Gastrocnemius medialis (tissue), 4 donors: ENCODE results near the gene KPNA6. TPM values are rescaled to one million over a fixed set of nuclear protein-coding genes. Genes with fewer than 3 reads are reported as not detected.
"Not testable (repeated sequence)": the region's sequence is repeated elsewhere in the genome, so short reads cannot be mapped to it uniquely, and the experiment has no call there.

Experiments used
- ATAC-seq, 2 donors: fragments of 150-250 bp; one replicate each; pipeline ENCODE4 v1.9.1; 2016
- DNase-seq, 2 donors: peaks; one replicate each; pipeline ENCODE4 v3.0.0-alpha.2; 2019
- H3K27ac ChIP-seq, 4 donors: fragments of 200-600 bp; sonication (generic); 1 replicate in 1 of 4; 2 replicates in 3 of 4; pipeline ENCODE4 v1.5.1; 2016 to 2018; ENCODE audit warnings: mild to moderate bottlenecking in 2 of 4, moderate library complexity in 1 of 4
- H3K27me3 ChIP-seq, 3 donors: fragments of 200-600 bp; sonication (generic) in 2 of 3; 1 replicate in 1 of 3; 2 replicates in 2 of 3; pipeline versions ENCODE4 v1.5.1 to v1.6.0; 2016 to 2019; ENCODE audit warnings: mild to moderate bottlenecking in 1 of 3, moderate library complexity in 1 of 3
- H3K36me3 ChIP-seq, 2 donors: fragments of 200-600 bp; sonication (generic) in 1 of 2; one replicate each; pipeline ENCODE4 v1.5.1; 2017 to 2018
- H3K4me1 ChIP-seq, 2 donors: fragments of 200-600 bp; sonication (generic) in 1 of 2; one replicate each; pipeline ENCODE4 v1.5.1; 2016 to 2017; ENCODE audit warnings: mild to moderate bottlenecking in 2 of 2
- H3K4me3 ChIP-seq, 4 donors: fragments of 200-600 bp; sonication (generic) in 3 of 4; 1 replicate in 1 of 4; 2 replicates in 3 of 4; pipeline ENCODE4 v1.5.1; 2016 to 2019; ENCODE audit warnings: mild to moderate bottlenecking in 2 of 4
- H3K9me3 ChIP-seq, 3 donors: fragments of 200-600 bp; sonication (generic) in 2 of 3; 1 replicate in 1 of 3; 2 replicates in 2 of 3; pipeline ENCODE4 v1.5.1; 2016 to 2019
- POLR2A ChIP-seq, 2 donors: fragments of 450-650 bp; IDR thresholded peaks; one replicate each; pipeline ENCODE4 v1.6.1; 2017; ENCODE audit warnings: antibody characterized with exemption in 2 of 2, mild to moderate bottlenecking in 2 of 2, moderate library complexity in 2 of 2
- in situ Hi-C, 4 donors: fragments of 200-750 bp; cut with MboI; loops; one replicate each; pipeline versions ENCODE4 v1.15.0 to v1.8.0; 2017; ENCODE audit warnings: low sequenced_read_pairs in 4 of 4
- intact Hi-C: fragments of 100-400 bp; cut with DNase I; formaldehyde crosslinking; loops from one replicate; pipeline ENCODE4 v1.15.1; 2023; ENCODE audit warnings: low total_unique reads
- total RNA-seq, 4 donors: library from RNA; depleted of rRNA; stranded (reverse); fragments of >200 nt; gene quantifications; one replicate each; pipeline versions ENCODE4 v1.1.0 to v1.2.3, GENCODE V29; 2016
- TF ChIP-seq, protein P1 (sequence below), 5 experiments: fragments of 450-650 bp in 3 of 5; fragments of 200-600 bp in 2 of 5; sonication (generic) in 2 of 5; IDR thresholded peaks in 4 of 5; conservative IDR thresholded peaks in 1 of 5; 1 replicate in 4 of 5; 2 replicates in 1 of 5; pipeline ENCODE4 v1.5.1; 2016 to 2019; ENCODE audit warnings: antibody characterized with exemption in 5 of 5, mild to moderate bottlenecking in 3 of 5, moderate library complexity in 3 of 5

The KPNA6 gene
- total RNA-seq, 4 donors from 2014 or later, result 67.3 to 80.7 (median 74.4) TPM

DNA sequence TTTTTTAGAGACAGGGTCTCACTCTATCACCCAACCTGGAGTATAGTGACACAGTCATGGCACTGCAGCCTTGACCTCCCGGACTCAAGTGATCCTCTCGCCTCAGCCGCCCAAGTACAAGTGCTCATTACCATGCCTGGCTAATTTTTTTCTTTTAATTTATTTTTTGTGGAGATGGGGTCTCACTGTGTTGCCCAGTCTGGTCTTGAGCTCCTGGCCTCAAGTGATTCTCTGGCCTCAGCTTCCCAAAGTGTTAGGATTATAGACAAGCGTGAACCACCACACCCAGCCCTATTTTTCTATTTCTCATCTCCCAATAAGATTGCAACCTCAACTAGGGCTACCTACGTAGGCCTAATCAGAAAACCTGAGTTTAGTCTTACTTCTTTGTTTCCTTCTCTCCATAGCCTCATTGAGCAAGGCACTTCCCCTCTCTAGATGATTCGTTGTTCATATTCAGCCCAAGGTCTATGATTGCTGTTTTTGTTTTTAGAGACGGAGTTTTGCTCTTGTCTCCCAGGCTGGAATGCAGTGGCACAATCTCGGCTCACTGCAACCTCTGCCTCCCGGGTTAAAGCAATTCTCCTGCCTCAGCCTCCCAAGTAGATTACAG is 1.1 kb upstream of the KPNA6 start:
- H3K27ac ChIP-seq, result peak overlapping the region in 1 of 4 donors; percentile 99
- H3K4me1 ChIP-seq, result peaks cover 30 to 33% of the 10 kb centered on the region in 2 donors
- TF ChIP-seq, protein P1, sequence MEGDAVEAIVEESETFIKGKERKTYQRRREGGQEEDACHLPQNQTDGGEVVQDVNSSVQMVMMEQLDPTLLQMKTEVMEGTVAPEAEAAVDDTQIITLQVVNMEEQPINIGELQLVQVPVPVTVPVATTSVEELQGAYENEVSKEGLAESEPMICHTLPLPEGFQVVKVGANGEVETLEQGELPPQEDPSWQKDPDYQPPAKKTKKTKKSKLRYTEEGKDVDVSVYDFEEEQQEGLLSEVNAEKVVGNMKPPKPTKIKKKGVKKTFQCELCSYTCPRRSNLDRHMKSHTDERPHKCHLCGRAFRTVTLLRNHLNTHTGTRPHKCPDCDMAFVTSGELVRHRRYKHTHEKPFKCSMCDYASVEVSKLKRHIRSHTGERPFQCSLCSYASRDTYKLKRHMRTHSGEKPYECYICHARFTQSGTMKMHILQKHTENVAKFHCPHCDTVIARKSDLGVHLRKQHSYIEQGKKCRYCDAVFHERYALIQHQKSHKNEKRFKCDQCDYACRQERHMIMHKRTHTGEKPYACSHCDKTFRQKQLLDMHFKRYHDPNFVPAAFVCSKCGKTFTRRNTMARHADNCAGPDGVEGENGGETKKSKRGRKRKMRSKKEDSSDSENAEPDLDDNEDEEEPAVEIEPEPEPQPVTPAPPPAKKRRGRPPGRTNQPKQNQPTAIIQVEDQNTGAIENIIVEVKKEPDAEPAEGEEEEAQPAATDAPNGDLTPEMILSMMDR (IDR thresholded peaks at IDR 0.05 in 4 of 5, conservative IDR thresholded peaks at IDR 0.05 in 1 of 5), result no peak
- no peak for TF ChIP-seq POLR2A (IDR thresholded peaks at IDR 0.05)
- peak overlapping the region in 2 of 4 donors; percentile 98 for H3K4me3 ChIP-seq
- H3K27me3 ChIP-seq, result no peaks in the 10 kb centered on the region
- H3K36me3 ChIP-seq, result peaks cover 0 to 7% of the 10 kb centered on the region in 2 donors
- H3K9me3 ChIP-seq, result no peaks in the 10 kb centered on the region
- in situ Hi-C loops (no loop called here), intact Hi-C loops (loop anchor here (1.0 to 10.0 kb wide), 4 partner anchors 33 to 136 kb away; partner anchors contain the start of genes EIF3I, TMEM234 and TXLNA)
- DNase-seq, result no peak
- no peak for ATAC-seq

- in situ Hi-C loops (no loop called here), intact Hi-C loops (no loop called here)
- H3K4me1 ChIP-seq, result peaks cover 44 to 50% of the 10 kb centered on the region in 2 donors
- no peaks in the 10 kb centered on the region for H3K9me3 ChIP-seq
- H3K36me3 ChIP-seq, result no peaks in the 10 kb centered on the region
- TF ChIP-seq, protein P1 (IDR thresholded peaks at IDR 0.05 in 4 of 5, conservative IDR thresholded peaks at IDR 0.05 in 1 of 5), result no peak
- no peak for TF ChIP-seq POLR2A (IDR thresholded peaks at IDR 0.05)
- no peak overlapping the region for H3K4me3 ChIP-seq
- DNase-seq (no peak), ATAC-seq (no peak)
- H3K27me3 ChIP-seq, result no peaks in the 10 kb centered on the region
- H3K27ac ChIP-seq, result peak overlapping the region in 3 of 4 donors; percentile 94 to 99 (median 94)
Observed at GRCh38 chr1:32111040-32111623, 3.3 kb downstream of the KPNA6 start.

GRCh38 chr1:32111789-32112188 is 3.9 kb downstream of the KPNA6 start:
- in situ Hi-C loops, result no loop called here
- intact Hi-C loops, result no loop called here
- peaks cover 51 to 55% of the 10 kb centered on the region in 2 donors for H3K4me1 ChIP-seq

DNA sequence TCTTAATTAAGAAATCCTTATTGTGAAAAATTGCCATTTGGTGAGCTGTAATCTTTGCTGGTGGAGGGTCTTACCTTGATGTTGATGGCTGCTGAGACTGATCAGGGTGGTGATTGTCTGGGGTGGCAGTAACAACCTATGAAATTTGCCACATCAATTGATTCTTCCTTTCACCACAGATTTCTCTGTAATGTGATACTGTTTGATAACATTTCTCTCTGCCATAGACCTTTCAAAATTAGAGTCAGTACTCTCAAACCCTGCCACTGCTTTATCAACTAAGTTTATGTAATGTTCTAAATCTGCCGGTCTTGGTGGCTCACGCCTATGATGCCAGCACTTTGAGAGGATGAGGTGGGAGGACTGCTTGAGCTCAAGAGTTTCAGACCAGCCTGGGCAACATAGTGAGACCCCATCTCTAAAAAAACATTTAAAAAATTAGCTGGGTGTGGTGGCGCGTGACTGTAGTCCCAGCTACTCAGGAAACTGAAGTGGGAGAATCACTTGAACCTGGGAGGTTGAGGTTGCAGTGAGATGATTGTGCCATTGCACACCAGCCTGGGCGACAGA is 5.0 kb downstream of the KPNA6 start:
- Histone ChIP-seq H3K4me3 (no peak overlapping the region), H3K27ac (no peak overlapping the region), H3K36me3 (no peaks in the 10 kb centered on the region), H3K27me3 (no peaks in the 10 kb centered on the region), H3K4me1 (peaks cover 49 to 50% of the 10 kb centered on the region in 2 donors), H3K9me3 (no peaks in the 10 kb centered on the region)
- in situ Hi-C loops (no loop called here), intact Hi-C loops (no loop called here)
- ATAC-seq (no peak), DNase-seq (no peak)
- TF ChIP-seq, protein P1 (IDR thresholded peaks at IDR 0.05 in 4 of 5, conservative IDR thresholded peaks at IDR 0.05 in 1 of 5), result no peak
- no peak for TF ChIP-seq POLR2A (IDR thresholded peaks at IDR 0.05)

More at GRCh38 chr1:32111789-32112188, 3.9 kb downstream of the KPNA6 start:
- H3K9me3 ChIP-seq, result no peaks in the 10 kb centered on the region
- H3K4me3 ChIP-seq, result no peak overlapping the region
- peak overlapping the region in 2 of 4 donors; percentile 94 for H3K27ac ChIP-seq
- TF ChIP-seq, protein P1 (IDR thresholded peaks at IDR 0.05 in 4 of 5, conservative IDR thresholded peaks at IDR 0.05 in 1 of 5), result no peak
- TF ChIP-seq POLR2A (IDR thresholded peaks at IDR 0.05), result no peak
- H3K36me3 ChIP-seq, result no peaks in the 10 kb centered on the region
- no peak for DNase-seq
- no peak for ATAC-seq
- H3K27me3 ChIP-seq, result no peaks in the 10 kb centered on the region

GRCh38 chr1:32113436-32113835 is 5.6 kb downstream of the KPNA6 start:
- DNase-seq, in situ Hi-C loops, H3K36me3 ChIP-seq, ATAC-seq, H3K27me3 ChIP-seq, H3K4me3 ChIP-seq, intact Hi-C loops, H3K9me3 ChIP-seq, H3K27ac ChIP-seq: not testable (repeated sequence)
- H3K4me1 ChIP-seq, result peaks cover 49 to 50% of the 10 kb centered on the region in 2 donors
